Duodenal mucosa (tissue), 2 donors: ENCODE data around the gene ANKS6.

ENCODE experiments used
- H3K27ac ChIP-seq: one replicate; pipeline ENCODE4 v1.7.0; 2013; ENCODE audit warnings: low read depth, low read length
- H3K27me3 ChIP-seq, 2 donors: one replicate each; pipeline ENCODE4 v1.7.0; 2013; ENCODE audit warnings: low read length in 2 of 2, control low read depth in 1 of 2; ENCODE audit not compliant: insufficient read depth in 2 of 2, control insufficient read depth in 1 of 2
- H3K36me3 ChIP-seq, 2 donors: one replicate each; pipeline ENCODE4 v1.7.0; 2013; ENCODE audit warnings: low read length in 2 of 2, control low read depth in 1 of 2; ENCODE audit not compliant: insufficient read depth in 2 of 2, control insufficient read depth in 1 of 2
- H3K4me1 ChIP-seq, 2 donors: one replicate each; pipeline ENCODE4 v1.7.0; 2013; ENCODE audit warnings: low read length in 2 of 2, control low read depth in 1 of 2; ENCODE audit not compliant: insufficient read depth in 2 of 2, control insufficient read depth in 1 of 2
- H3K4me3 ChIP-seq, 2 donors: one replicate each; pipeline ENCODE4 v1.7.0; 2013; ENCODE audit warnings: low read length in 2 of 2, low read depth in 1 of 2
- H3K9ac ChIP-seq, 2 donors: one replicate each; pipeline ENCODE4 v1.7.0; 2013; ENCODE audit warnings: low read length in 2 of 2, low read depth in 1 of 2
- H3K9me3 ChIP-seq, 2 donors: one replicate each; pipeline ENCODE4 v1.7.0; 2013; ENCODE audit warnings: low read length in 2 of 2, control low read depth in 1 of 2; ENCODE audit not compliant: control insufficient read depth in 1 of 2

ANKS6 gene

DNA sequence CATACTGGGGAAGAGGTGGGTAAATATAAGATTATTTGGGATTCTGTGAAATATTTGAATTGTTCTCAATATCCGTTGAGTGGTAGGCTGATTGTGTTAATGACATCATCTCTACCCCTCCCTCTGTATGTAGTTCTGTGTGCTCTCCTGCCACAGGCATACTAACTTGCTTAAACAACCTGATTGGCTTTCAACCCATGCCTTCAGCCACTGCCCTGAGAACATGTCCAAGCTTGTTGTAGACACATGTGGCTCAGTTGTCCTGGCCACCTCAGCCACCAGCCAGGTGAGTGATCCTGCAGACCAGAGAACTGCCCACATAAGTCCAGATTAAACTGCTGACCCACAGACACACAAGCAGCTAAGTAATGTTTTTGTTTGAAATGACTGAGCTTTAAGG, 31.1 kb downstream of the ANKS6 start:
- no peaks in the 10 kb centered on the region for H3K4me1 ChIP-seq
- H3K27me3 ChIP-seq, result no peaks in the 10 kb centered on the region
- no peak overlapping the region for H3K27ac ChIP-seq
- peaks cover 11 to 18% of the 10 kb centered on the region in 2 donors for H3K36me3 ChIP-seq
- peaks cover 0 to 2% of the 10 kb centered on the region in 2 donors for H3K9me3 ChIP-seq
- H3K9ac ChIP-seq, result no peak overlapping the region
- no peak overlapping the region for H3K4me3 ChIP-seq

- Histone ChIP-seq H3K9me3 (peaks cover 2 to 5% of the 10 kb centered on the region in 2 donors), H3K9ac (no peak overlapping the region), H3K36me3 (peaks cover 11 to 13% of the 10 kb centered on the region in 2 donors), H3K4me3 (no peak overlapping the region), H3K27me3 (no peaks in the 10 kb centered on the region), H3K4me1 (no peaks in the 10 kb centered on the region), H3K27ac (no peak overlapping the region)
Observed at GRCh38 chr9:98763986-98764745, 32.2 kb downstream of the ANKS6 start.

DNA sequence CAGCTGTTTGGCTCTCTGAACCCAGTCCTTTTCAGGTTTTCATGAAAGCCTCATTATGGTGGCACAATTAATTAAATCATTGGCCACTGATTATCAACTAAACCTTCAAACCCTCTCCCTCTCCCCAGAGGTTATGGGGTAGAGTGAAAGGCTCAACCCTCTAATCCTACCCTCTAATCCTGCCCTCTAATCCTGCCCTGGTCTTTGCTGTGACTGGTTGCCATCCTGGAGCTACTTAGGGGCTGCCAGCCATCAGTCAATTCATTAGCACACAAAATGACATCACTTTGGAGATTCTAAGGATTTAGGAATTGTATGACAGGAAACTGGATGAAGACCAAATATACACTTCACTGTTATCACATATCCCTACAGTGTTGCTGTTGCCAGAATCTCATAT, 36.1 kb downstream of the ANKS6 start:
- H3K27me3 ChIP-seq, result no peaks in the 10 kb centered on the region
- H3K9ac ChIP-seq, result no peak overlapping the region
- no peak overlapping the region for H3K4me3 ChIP-seq
- peaks cover 2 to 14% of the 10 kb centered on the region in 2 donors for H3K9me3 ChIP-seq
- peaks cover 11% of the 10 kb centered on the region in 2 donors for H3K36me3 ChIP-seq
- H3K27ac ChIP-seq, result no peak overlapping the region
- no peaks in the 10 kb centered on the region for H3K4me1 ChIP-seq

DNA sequence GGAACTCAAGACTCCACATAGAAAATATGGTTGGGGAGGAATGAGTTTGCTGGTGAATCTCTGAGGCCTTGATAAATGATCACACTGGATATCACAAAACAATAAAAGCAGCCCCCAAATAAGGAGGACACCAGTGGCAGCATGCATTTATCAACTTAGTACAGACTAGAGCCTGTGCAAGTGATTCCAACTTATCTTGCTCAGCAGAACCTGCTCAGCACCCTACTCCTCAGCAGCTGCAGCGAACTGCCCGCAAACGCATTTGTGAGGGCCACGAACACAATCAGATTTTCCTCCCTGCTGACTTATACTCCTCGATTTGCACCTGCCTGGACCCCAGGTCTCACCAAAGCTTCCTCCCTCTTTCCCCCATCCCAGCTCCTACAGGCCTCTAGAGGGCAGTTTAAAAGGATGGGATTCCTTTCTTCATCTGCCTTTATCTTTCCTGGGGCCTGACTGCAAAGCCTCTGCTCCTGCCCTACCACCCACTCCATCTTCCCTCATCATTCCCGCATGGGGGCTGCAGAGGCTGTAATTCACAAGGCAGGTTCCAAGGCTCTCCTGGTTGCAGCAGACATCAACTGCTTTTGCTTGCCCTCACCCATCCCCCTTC, 41.2 kb downstream of the ANKS6 start:
- no peak overlapping the region for H3K27ac ChIP-seq
- H3K36me3 ChIP-seq, result peaks cover 17 to 26% of the 10 kb centered on the region in 2 donors
- no peaks in the 10 kb centered on the region for H3K27me3 ChIP-seq
- H3K9me3 ChIP-seq, result peaks cover 0 to 14% of the 10 kb centered on the region in 2 donors
- no peak overlapping the region for H3K9ac ChIP-seq
- no peaks in the 10 kb centered on the region for H3K4me1 ChIP-seq
- no peak overlapping the region for H3K4me3 ChIP-seq

GRCh38 chr9:98751210-98751609, 45.1 kb downstream of the ANKS6 start:
- H3K27me3 ChIP-seq, result no peaks in the 10 kb centered on the region
- H3K9ac ChIP-seq, result no peak overlapping the region
- H3K36me3 ChIP-seq, result peaks cover 11 to 42% of the 10 kb centered on the region in 2 donors

DNA sequence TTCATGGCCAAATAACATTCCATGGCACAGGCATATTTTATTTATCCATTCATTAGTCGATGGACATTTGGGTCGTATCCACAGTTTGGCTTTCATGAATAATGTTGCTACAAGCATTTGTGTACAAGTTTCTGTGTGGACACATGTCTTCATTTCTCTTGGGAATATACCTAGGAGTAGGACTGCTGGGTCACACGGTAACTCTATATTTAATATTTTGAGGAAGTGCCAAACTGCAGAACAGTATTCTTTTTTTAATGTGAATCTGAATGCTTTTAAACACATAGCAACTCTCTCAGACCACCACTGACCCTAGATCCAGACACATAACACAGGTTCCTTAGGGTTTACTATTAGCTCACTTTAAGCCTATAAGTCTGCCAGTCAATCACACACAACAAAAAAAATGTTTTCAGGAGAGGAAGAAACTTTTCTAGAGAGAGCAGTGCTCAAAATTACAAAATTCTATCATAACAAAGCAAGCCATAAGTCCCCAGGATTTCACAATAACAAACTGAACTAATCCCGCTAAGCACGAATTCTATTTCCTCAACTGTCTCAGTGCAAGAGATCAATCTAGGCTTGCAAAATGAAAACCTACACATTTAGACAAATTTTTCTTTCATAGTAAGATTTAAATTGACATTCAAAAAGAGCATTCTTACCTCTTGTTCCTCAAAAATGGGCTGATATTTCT, 45.8 kb downstream of the ANKS6 start:
- no peak overlapping the region for H3K27ac ChIP-seq
- no peak overlapping the region for H3K9ac ChIP-seq
- H3K27me3 ChIP-seq, result no peaks in the 10 kb centered on the region
- H3K36me3 ChIP-seq, result peaks cover 8 to 39% of the 10 kb centered on the region in 2 donors
- no peaks in the 10 kb centered on the region for H3K4me1 ChIP-seq
- no peak overlapping the region for H3K4me3 ChIP-seq
- no peaks in the 10 kb centered on the region for H3K9me3 ChIP-seq

More at GRCh38 chr9:98751210-98751609, 45.1 kb downstream of the ANKS6 start:
- H3K4me1 ChIP-seq, result no peaks in the 10 kb centered on the region
- no peak overlapping the region for H3K4me3 ChIP-seq
- H3K27ac ChIP-seq, result no peak overlapping the region
- H3K9me3 ChIP-seq, result no peaks in the 10 kb centered on the region

DNA sequence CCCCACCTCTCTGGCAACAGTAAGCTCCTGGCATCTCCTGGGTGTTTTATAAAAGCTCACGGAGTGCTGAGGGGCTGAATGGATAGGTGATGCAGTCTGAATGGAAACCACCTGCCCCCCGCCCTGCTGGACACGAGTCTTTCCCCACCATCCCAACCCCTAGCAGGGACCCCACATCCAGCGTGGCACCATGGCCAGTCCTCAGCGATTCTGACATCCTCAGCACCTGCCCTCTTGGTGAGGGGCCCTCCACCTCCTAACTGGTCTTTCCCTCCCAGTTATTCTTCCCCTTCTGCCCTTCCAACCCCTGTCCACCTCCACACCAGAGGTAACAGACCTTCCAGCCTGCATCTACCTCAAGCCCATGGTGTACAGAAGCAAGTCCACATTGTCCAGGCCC, 48.9 kb downstream of the ANKS6 start:
- H3K4me3 ChIP-seq, result no peak overlapping the region
- H3K4me1 ChIP-seq, result no peaks in the 10 kb centered on the region
- peaks cover 7 to 47% of the 10 kb centered on the region in 2 donors for H3K36me3 ChIP-seq
- H3K27me3 ChIP-seq, result no peaks in the 10 kb centered on the region
- no peak overlapping the region for H3K27ac ChIP-seq
- H3K9ac ChIP-seq, result no peak overlapping the region
- H3K9me3 ChIP-seq, result no peaks in the 10 kb centered on the region

GRCh38 chr9:98745470-98745869, 50.9 kb downstream of the ANKS6 start:
- no peak overlapping the region for H3K4me3 ChIP-seq
- H3K9me3 ChIP-seq, result no peaks in the 10 kb centered on the region
- no peaks in the 10 kb centered on the region for H3K27me3 ChIP-seq
- no peak overlapping the region for H3K27ac ChIP-seq
- H3K4me1 ChIP-seq, result no peaks in the 10 kb centered on the region
- no peak overlapping the region for H3K9ac ChIP-seq
- H3K36me3 ChIP-seq, result peaks cover 0 to 46% of the 10 kb centered on the region in 2 donors

GRCh38 chr9:98743818-98744611, 52.3 kb downstream of the ANKS6 start:
- Histone ChIP-seq H3K27ac (no peak overlapping the region), H3K9ac (no peak overlapping the region), H3K4me1 (no peaks in the 10 kb centered on the region), H3K36me3 (peaks cover 0 to 32% of the 10 kb centered on the region in 2 donors), H3K4me3 (no peak overlapping the region), H3K27me3 (no peaks in the 10 kb centered on the region), H3K9me3 (no peaks in the 10 kb centered on the region)
